ENCODE results near the gene DSPP.

DNA sequence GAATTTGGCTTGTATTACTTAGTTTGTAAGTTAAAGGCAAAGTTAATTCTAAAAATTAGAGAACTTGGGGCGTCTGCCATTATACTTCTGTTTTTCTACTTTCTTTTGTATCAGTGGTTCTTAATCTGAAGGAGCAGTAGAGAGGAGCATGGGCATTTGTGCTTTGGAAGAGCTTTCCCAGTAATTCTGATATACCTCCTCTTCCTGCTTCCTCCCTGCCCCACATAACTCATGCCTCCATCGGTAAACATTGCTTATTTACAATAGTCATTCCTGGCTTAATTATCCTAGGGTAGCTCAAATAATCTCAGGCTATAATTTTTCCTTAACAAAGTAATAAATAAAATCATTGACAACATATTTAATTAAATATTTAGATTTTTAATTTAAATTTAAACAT lies 42.1 kb upstream of the DSPP start:
- TF ChIP-seq, protein P1, sequence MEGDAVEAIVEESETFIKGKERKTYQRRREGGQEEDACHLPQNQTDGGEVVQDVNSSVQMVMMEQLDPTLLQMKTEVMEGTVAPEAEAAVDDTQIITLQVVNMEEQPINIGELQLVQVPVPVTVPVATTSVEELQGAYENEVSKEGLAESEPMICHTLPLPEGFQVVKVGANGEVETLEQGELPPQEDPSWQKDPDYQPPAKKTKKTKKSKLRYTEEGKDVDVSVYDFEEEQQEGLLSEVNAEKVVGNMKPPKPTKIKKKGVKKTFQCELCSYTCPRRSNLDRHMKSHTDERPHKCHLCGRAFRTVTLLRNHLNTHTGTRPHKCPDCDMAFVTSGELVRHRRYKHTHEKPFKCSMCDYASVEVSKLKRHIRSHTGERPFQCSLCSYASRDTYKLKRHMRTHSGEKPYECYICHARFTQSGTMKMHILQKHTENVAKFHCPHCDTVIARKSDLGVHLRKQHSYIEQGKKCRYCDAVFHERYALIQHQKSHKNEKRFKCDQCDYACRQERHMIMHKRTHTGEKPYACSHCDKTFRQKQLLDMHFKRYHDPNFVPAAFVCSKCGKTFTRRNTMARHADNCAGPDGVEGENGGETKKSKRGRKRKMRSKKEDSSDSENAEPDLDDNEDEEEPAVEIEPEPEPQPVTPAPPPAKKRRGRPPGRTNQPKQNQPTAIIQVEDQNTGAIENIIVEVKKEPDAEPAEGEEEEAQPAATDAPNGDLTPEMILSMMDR (IDR thresholded peaks at IDR 0.05; ENCODE audit: control extremely low read depth in 1 of 3, insufficient read depth in 1 of 3, low read depth in 1 of 3, low read length in 3 of 3), result no peak
- TF ChIP-seq KDM5A (IDR thresholded peaks at IDR 0.05; ENCODE audit: low read length) (no peak), BCL11A (IDR thresholded peaks at IDR 0.05; ENCODE audit: low read depth in 2 of 2, low read length in 2 of 2) (no peak), JUND (IDR thresholded peaks at IDR 0.05; ENCODE audit: low read length) (no peak), SP1 (IDR thresholded peaks at IDR 0.05; ENCODE audit: low read depth, low read length) (no peak), RBBP5 (IDR thresholded peaks at IDR 0.05; ENCODE audit: borderline replicate concordance, low read depth, low read length) (no peak), SAP30 (IDR thresholded peaks at IDR 0.05; ENCODE audit: insufficient read depth, insufficient replicate concordance, low read length) (no peak), POLR2A (IDR thresholded peaks at IDR 0.05; ENCODE audit: control extremely low read depth in 1 of 2, low read depth in 2 of 2, low read length in 2 of 2) (no peak)
- TF ChIP-seq, protein P2, sequence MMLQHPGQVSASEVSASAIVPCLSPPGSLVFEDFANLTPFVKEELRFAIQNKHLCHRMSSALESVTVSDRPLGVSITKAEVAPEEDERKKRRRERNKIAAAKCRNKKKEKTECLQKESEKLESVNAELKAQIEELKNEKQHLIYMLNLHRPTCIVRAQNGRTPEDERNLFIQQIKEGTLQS (IDR thresholded peaks at IDR 0.05; ENCODE audit: insufficient read depth, low read depth, low read length), result no peak
